ENCODE results near the gene TARP.

TARP gene

DNA sequence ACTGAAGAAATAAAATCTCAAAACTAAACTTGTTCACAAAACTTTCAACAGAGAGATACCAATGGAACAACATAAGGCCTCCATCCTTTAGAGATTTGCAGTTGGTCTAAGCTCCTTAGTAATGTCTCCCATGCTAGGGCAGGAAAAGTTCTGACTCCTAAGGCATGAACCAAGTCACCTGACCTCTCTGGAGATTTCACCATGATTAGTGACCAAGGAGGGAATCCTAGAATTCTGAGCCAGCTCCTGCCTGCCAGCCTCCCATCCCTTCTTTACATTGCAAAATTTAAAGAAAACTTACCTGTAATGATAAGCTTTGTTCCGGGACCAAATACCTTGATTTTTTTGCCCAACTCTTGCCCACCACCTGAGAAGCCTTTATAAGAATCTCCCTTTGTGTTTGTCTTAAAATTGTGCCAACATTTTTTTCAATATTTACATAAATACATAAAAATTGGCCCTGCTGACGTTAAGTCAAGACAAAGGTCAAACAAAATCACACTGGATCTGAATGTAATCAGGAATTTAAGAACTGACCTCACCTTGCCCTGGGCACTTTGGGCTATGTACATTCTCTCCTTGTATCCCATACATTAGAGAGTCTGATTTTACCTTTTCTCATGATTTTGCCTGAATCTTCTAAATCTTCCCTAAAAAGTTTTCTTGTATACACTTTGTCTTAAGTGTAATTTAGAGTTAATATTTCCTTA lies at the start of gene TARP:
TSS of gene TARP (minus strand) at position 351 of the 710 bp plus-strand sequence.
- ChIA-PET POLR2A (no interaction called here), CTCF (interaction anchor here (0.6 kb wide), 1 partner anchor 45 kb away, joined by 3 read pairs; no protein-coding TSS in a partner anchor)
- DNase-seq (ENCODE audit: extremely low spot score): no peak
- no peak for TF ChIP-seq FOXA1 (IDR thresholded peaks at IDR 0.05)
- no peak for TF ChIP-seq FOXK2 (IDR thresholded peaks at IDR 0.05)

DNA sequence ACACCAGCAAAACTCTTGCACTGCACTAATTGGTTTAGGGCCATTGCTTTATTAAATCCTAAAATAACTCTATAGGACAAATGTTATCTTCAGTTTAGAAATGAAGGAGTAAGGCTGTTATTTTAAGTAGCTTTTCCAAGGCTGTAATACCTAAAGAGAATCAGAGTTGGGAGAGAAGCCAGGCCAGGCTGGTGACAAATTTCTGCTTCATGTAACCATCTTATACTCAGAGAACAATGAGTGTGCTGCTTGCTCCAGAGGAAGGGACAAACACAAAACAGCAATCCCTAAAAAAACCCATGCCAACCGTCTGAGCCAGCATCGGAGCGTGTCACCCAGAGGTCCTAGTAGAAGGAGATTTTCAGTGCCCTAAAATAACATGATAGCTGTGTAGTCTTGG lies 49.7 kb upstream of the TARP start:
- no peak for DNase-seq (ENCODE audit: extremely low spot score)
- CTCF ChIA-PET: interaction anchor here (1.4 to 2.3 kb wide), 2 partner anchors 12 to 36 kb away, joined by 3 to 12 read pairs; no protein-coding TSS in a partner anchor
- no peak for TF ChIP-seq FOXK2 (IDR thresholded peaks at IDR 0.05)
- TF ChIP-seq CTBP1 (IDR thresholded peaks at IDR 0.05; ENCODE audit: borderline replicate concordance): no peak
- TF ChIP-seq L3MBTL2 (conservative IDR thresholded peaks at IDR 0.05): no peak
- TF ChIP-seq FOXM1 (IDR thresholded peaks at IDR 0.05; ENCODE audit: borderline replicate concordance): no peak
- no peak for TF ChIP-seq SUZ12 (IDR thresholded peaks at IDR 0.05)
- no peak for TF ChIP-seq ELF4 (IDR thresholded peaks at IDR 0.05)
- TF ChIP-seq NFRKB (IDR thresholded peaks at IDR 0.05): no peak
- no peak for TF ChIP-seq TARDBP (IDR thresholded peaks at IDR 0.05)
- no peak for TF ChIP-seq ZNF384 (IDR thresholded peaks at IDR 0.05)
- no peak for TF ChIP-seq BHLHE40 (IDR thresholded peaks at IDR 0.05; ENCODE audit: borderline replicate concordance)
- TF ChIP-seq FOXA1 (IDR thresholded peaks at IDR 0.05): no peak
- TF ChIP-seq SP1 (IDR thresholded peaks at IDR 0.05): no peak
- TF ChIP-seq, protein P1, sequence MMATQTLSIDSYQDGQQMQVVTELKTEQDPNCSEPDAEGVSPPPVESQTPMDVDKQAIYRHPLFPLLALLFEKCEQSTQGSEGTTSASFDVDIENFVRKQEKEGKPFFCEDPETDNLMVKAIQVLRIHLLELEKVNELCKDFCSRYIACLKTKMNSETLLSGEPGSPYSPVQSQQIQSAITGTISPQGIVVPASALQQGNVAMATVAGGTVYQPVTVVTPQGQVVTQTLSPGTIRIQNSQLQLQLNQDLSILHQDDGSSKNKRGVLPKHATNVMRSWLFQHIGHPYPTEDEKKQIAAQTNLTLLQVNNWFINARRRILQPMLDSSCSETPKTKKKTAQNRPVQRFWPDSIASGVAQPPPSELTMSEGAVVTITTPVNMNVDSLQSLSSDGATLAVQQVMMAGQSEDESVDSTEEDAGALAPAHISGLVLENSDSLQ (IDR thresholded peaks at IDR 0.05): no peak
- TF ChIP-seq HDGF (IDR thresholded peaks at IDR 0.05; ENCODE audit: borderline replicate concordance): no peak
- no peak for TF ChIP-seq LEF1 (IDR thresholded peaks at IDR 0.05; ENCODE audit: borderline replicate concordance)
- TF ChIP-seq ARNT (IDR thresholded peaks at IDR 0.05): no peak
- POLR2A ChIA-PET: no interaction called here

DNA sequence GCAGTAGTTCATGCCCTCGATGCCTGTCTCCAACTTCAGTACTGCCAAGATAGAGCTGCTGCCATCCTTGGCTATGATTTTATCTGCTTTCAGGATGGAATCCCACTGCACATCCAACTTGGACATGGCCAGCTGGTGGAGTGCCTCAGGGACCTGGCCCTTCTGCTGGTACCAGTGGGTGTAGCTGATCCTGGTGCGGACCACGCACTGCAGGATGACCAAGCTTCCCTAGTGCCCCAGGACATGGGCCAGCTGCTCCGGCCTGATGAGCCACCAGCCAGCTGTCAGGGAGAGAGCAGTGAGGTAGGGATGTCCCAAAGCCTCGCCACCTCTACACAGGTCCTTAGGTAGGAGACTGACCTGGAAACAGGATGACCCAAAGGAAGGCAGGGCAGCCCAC lies 49.0 kb upstream of the TARP start:
- no peak for TF ChIP-seq CTBP1 (IDR thresholded peaks at IDR 0.05; ENCODE audit: borderline replicate concordance)
- no peak for TF ChIP-seq HDGF (IDR thresholded peaks at IDR 0.05; ENCODE audit: borderline replicate concordance)
- no peak for DNase-seq (ENCODE audit: extremely low spot score)
- ChIA-PET POLR2A (no interaction called here), CTCF (interaction anchor here (0.8 to 2.3 kb wide), 4 partner anchors 13 to 107 kb away, joined by 3 to 12 read pairs (median 6); no protein-coding TSS in a partner anchor)

- CTCF ChIA-PET: interaction anchor here (0.8 to 2.4 kb wide), 4 partner anchors 13 to 106 kb away, joined by 3 to 10 read pairs (median 6); no protein-coding TSS in a partner anchor
- no peak for DNase-seq (ENCODE audit: extremely low spot score)
- no peak for TF ChIP-seq FOXA1 (IDR thresholded peaks at IDR 0.05)
- TF ChIP-seq ARNT (IDR thresholded peaks at IDR 0.05): no peak
- TF ChIP-seq LEF1 (IDR thresholded peaks at IDR 0.05; ENCODE audit: borderline replicate concordance): no peak
- TF ChIP-seq, protein P1 (IDR thresholded peaks at IDR 0.05): no peak
- TF ChIP-seq BHLHE40 (IDR thresholded peaks at IDR 0.05; ENCODE audit: borderline replicate concordance): no peak
- TF ChIP-seq SUZ12 (IDR thresholded peaks at IDR 0.05): no peak
- TF ChIP-seq ELF4 (IDR thresholded peaks at IDR 0.05): no peak
- no peak for TF ChIP-seq TARDBP (IDR thresholded peaks at IDR 0.05)
- TF ChIP-seq L3MBTL2 (conservative IDR thresholded peaks at IDR 0.05): no peak
- TF ChIP-seq ZNF384 (IDR thresholded peaks at IDR 0.05): no peak
- TF ChIP-seq FOXM1 (IDR thresholded peaks at IDR 0.05; ENCODE audit: borderline replicate concordance): no peak
- POLR2A ChIA-PET: no interaction called here
Observed at GRCh38 chr7:38321967-38322366, 48.5 kb upstream of the TARP start.

DNA sequence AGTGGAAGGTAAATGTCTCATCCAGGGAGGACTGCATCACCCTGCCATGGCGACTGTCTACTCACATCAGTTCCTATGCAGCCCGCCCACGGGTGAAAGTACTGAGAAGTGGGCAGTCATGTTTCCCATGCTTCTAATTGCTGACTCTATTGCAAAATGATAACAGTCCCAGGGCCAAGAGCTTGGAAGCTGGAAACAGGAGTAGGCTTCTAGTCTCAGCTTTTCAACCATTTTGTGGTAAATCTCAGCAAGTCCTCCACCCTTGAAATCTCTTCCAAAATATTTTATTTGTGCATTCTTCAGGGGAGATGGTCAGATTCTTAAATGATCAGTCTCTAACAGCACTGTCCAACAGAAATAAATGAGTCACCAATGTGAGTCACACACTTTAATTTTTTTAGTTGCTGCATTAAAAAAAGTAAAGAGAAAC lies 48.1 kb upstream of the TARP start:
- no peak for TF ChIP-seq FOXK2 (IDR thresholded peaks at IDR 0.05)
- TF ChIP-seq CTBP1 (IDR thresholded peaks at IDR 0.05; ENCODE audit: borderline replicate concordance): no peak
- TF ChIP-seq ELF4 (IDR thresholded peaks at IDR 0.05): no peak
- TF ChIP-seq HDGF (IDR thresholded peaks at IDR 0.05; ENCODE audit: borderline replicate concordance): no peak
- no peak for TF ChIP-seq SUZ12 (IDR thresholded peaks at IDR 0.05)
- no peak for TF ChIP-seq LEF1 (IDR thresholded peaks at IDR 0.05; ENCODE audit: borderline replicate concordance)
- no peak for TF ChIP-seq ARNT (IDR thresholded peaks at IDR 0.05)
- no peak for TF ChIP-seq ZNF384 (IDR thresholded peaks at IDR 0.05)
- TF ChIP-seq, protein P1 (IDR thresholded peaks at IDR 0.05): no peak
- no peak for TF ChIP-seq NFRKB (IDR thresholded peaks at IDR 0.05)
- no peak for TF ChIP-seq TARDBP (IDR thresholded peaks at IDR 0.05)
- no peak for TF ChIP-seq SP1 (IDR thresholded peaks at IDR 0.05)
- no peak for TF ChIP-seq L3MBTL2 (conservative IDR thresholded peaks at IDR 0.05)
- TF ChIP-seq FOXM1 (IDR thresholded peaks at IDR 0.05; ENCODE audit: borderline replicate concordance): no peak
- TF ChIP-seq BHLHE40 (IDR thresholded peaks at IDR 0.05; ENCODE audit: borderline replicate concordance): no peak
- no peak for TF ChIP-seq FOXA1 (IDR thresholded peaks at IDR 0.05)
- DNase-seq (ENCODE audit: extremely low spot score): no peak
- CTCF ChIA-PET: interaction anchor here (1.2 to 2.4 kb wide), 4 partner anchors 14 to 106 kb away, joined by 3 to 10 read pairs (median 7); no protein-coding TSS in a partner anchor
- POLR2A ChIA-PET: no interaction called here

- ChIA-PET POLR2A (no interaction called here), CTCF (interaction anchor here (1.6 to 2.4 kb wide), 3 partner anchors 14 to 105 kb away, joined by 4 to 10 read pairs (median 10); no protein-coding TSS in a partner anchor)
Observed at GRCh38 chr7:38321050-38321449, 47.6 kb upstream of the TARP start.

More at GRCh38 chr7:38321050-38321449, 47.6 kb upstream of the TARP start:
- no peak for DNase-seq (ENCODE audit: extremely low spot score)
- no peak for TF ChIP-seq L3MBTL2 (conservative IDR thresholded peaks at IDR 0.05)
- no peak for TF ChIP-seq FOXM1 (IDR thresholded peaks at IDR 0.05; ENCODE audit: borderline replicate concordance)
- no peak for TF ChIP-seq NFRKB (IDR thresholded peaks at IDR 0.05)
- no peak for TF ChIP-seq CTBP1 (IDR thresholded peaks at IDR 0.05; ENCODE audit: borderline replicate concordance)
- TF ChIP-seq LEF1 (IDR thresholded peaks at IDR 0.05; ENCODE audit: borderline replicate concordance): no peak
- TF ChIP-seq ARNT (IDR thresholded peaks at IDR 0.05): no peak
- no peak for TF ChIP-seq TARDBP (IDR thresholded peaks at IDR 0.05)
- TF ChIP-seq ZNF384 (IDR thresholded peaks at IDR 0.05): no peak
- no peak for TF ChIP-seq HDGF (IDR thresholded peaks at IDR 0.05; ENCODE audit: borderline replicate concordance)
- no peak for TF ChIP-seq ELF4 (IDR thresholded peaks at IDR 0.05)
- no peak for TF ChIP-seq SUZ12 (IDR thresholded peaks at IDR 0.05)
- TF ChIP-seq, protein P1 (IDR thresholded peaks at IDR 0.05): no peak
- no peak for TF ChIP-seq BHLHE40 (IDR thresholded peaks at IDR 0.05; ENCODE audit: borderline replicate concordance)

Data from HEK293T (cell line).